Mucosa of rectum (tissue), 2 donors: ENCODE data around the gene CC2D2B.
"Not testable (repeated sequence)": the region's sequence is repeated elsewhere in the genome, so short reads cannot be mapped to it uniquely, and the experiment has no call there.

Source experiments
- H3K27ac ChIP-seq, 2 donors: one replicate each; pipeline ENCODE4 v1.7.0; 2013; ENCODE audit warnings: inconsistent platforms in 2 of 2, low read depth in 2 of 2, low read length in 2 of 2
- H3K27me3 ChIP-seq, 2 donors: one replicate each; pipeline ENCODE4 v1.7.0; 2013; ENCODE audit warnings: low read length in 2 of 2; ENCODE audit not compliant: control insufficient read depth in 2 of 2, insufficient read depth in 2 of 2
- H3K36me3 ChIP-seq, 2 donors: one replicate each; pipeline ENCODE4 v1.7.0; 2013; ENCODE audit warnings: low read length in 2 of 2; ENCODE audit not compliant: control insufficient read depth in 2 of 2, insufficient read depth in 2 of 2
- H3K4me1 ChIP-seq, 2 donors: one replicate each; pipeline ENCODE4 v1.7.0; 2013; ENCODE audit warnings: low read length in 2 of 2, mild to moderate bottlenecking in 1 of 2; ENCODE audit not compliant: control insufficient read depth in 2 of 2, insufficient read depth in 2 of 2
- H3K4me3 ChIP-seq, 2 donors: one replicate each; pipeline ENCODE4 v1.7.0; 2013; ENCODE audit warnings: low read length in 2 of 2
- H3K9ac ChIP-seq, 2 donors: one replicate each; pipeline ENCODE4 v1.7.0; 2013; ENCODE audit warnings: low read length in 2 of 2, low read depth in 1 of 2, mild to moderate bottlenecking in 1 of 2
- H3K9me3 ChIP-seq, 2 donors: one replicate each; pipeline ENCODE4 v1.7.0; 2013; ENCODE audit warnings: low read length in 2 of 2; ENCODE audit not compliant: control insufficient read depth in 2 of 2
- donor health status: healthy.
- donor health status: Normal muscosa, but diverticular disease.

The CC2D2B gene

GRCh38 chr10:96044736-96045135 lies 137.0 kb downstream of the CC2D2B start:
- peak overlapping the region; percentile 83 to 87 for H3K27ac ChIP-seq
- no peaks in the 10 kb centered on the region for H3K9me3 ChIP-seq
- H3K27me3 ChIP-seq: no peaks in the 10 kb centered on the region
- H3K36me3 ChIP-seq: peaks cover 3 to 4% of the 10 kb centered on the region in 2 donors
- peak overlapping the region; percentile 82 to 83 for H3K9ac ChIP-seq
- H3K4me3 ChIP-seq: peak overlapping the region; percentile 82 to 89
- H3K4me1 ChIP-seq: peaks cover 8 to 19% of the 10 kb centered on the region in 2 donors

- Histone ChIP-seq H3K36me3 (peaks cover 5 to 15% of the 10 kb centered on the region in 2 donors), H3K27me3 (no peaks in the 10 kb centered on the region), H3K4me3 (no peak overlapping the region), H3K9me3 (no peaks in the 10 kb centered on the region), H3K4me1 (peaks cover 8 to 19% of the 10 kb centered on the region in 2 donors), H3K9ac (no peak overlapping the region), H3K27ac (no peak overlapping the region)
These were observed 138.8 kb downstream of the CC2D2B start for GRCh38 chr10:96046546-96046945.

- no peaks in the 10 kb centered on the region for H3K9me3 ChIP-seq
- H3K27ac ChIP-seq: no peak overlapping the region
These were observed 139.4 kb downstream of the CC2D2B start for GRCh38 chr10:96047004-96047649.

GRCh38 chr10:96047925-96048324 lies 140.2 kb downstream of the CC2D2B start:
- not testable (repeated sequence) for H3K4me3 ChIP-seq, H3K27ac ChIP-seq, H3K9ac ChIP-seq, H3K9me3 ChIP-seq, H3K27me3 ChIP-seq
- Histone ChIP-seq H3K36me3 (peaks cover 6 to 20% of the 10 kb centered on the region in 2 donors), H3K4me1 (peaks cover 4 to 19% of the 10 kb centered on the region in 2 donors)

More at GRCh38 chr10:96047004-96047649, 139.4 kb downstream of the CC2D2B start:
- Histone ChIP-seq H3K27me3 (no peaks in the 10 kb centered on the region), H3K4me3 (no peak overlapping the region), H3K4me1 (peaks cover 8 to 19% of the 10 kb centered on the region in 2 donors), H3K36me3 (peaks cover 6 to 19% of the 10 kb centered on the region in 2 donors), H3K9ac (no peak overlapping the region)

GRCh38 chr10:96049340-96049739 lies 141.6 kb downstream of the CC2D2B start:
- H3K4me3 ChIP-seq: no peak overlapping the region
- no peaks in the 10 kb centered on the region for H3K27me3 ChIP-seq
- H3K27ac ChIP-seq: no peak overlapping the region
- peaks cover 6 to 20% of the 10 kb centered on the region in 2 donors for H3K36me3 ChIP-seq
- no peaks in the 10 kb centered on the region for H3K9me3 ChIP-seq
- no peak overlapping the region for H3K9ac ChIP-seq
- H3K4me1 ChIP-seq: peaks cover 1 to 19% of the 10 kb centered on the region in 2 donors

- no peaks in the 10 kb centered on the region for H3K4me1 ChIP-seq
- peaks cover 26 to 40% of the 10 kb centered on the region in 2 donors for H3K36me3 ChIP-seq
- H3K9ac ChIP-seq: no peak overlapping the region
- no peak overlapping the region for H3K27ac ChIP-seq
- no peak overlapping the region for H3K4me3 ChIP-seq
- no peaks in the 10 kb centered on the region for H3K9me3 ChIP-seq
- H3K27me3 ChIP-seq: no peaks in the 10 kb centered on the region
These were observed 146.2 kb downstream of the CC2D2B start for GRCh38 chr10:96053985-96054384.

GRCh38 chr10:96056787-96057186 lies 149.0 kb downstream of the CC2D2B start:
- Histone ChIP-seq H3K27me3 (no peaks in the 10 kb centered on the region), H3K4me1 (no peaks in the 10 kb centered on the region), H3K4me3 (no peak overlapping the region), H3K36me3 (peaks cover 23 to 34% of the 10 kb centered on the region in 2 donors), H3K9me3 (no peaks in the 10 kb centered on the region), H3K9ac (no peak overlapping the region), H3K27ac (no peak overlapping the region)

GRCh38 chr10:96061232-96061631 lies 153.5 kb downstream of the CC2D2B start:
- no peak overlapping the region for H3K9ac ChIP-seq
- H3K27me3 ChIP-seq: no peaks in the 10 kb centered on the region
- no peak overlapping the region for H3K4me3 ChIP-seq
- no peaks in the 10 kb centered on the region for H3K9me3 ChIP-seq
- H3K27ac ChIP-seq: no peak overlapping the region
- no peaks in the 10 kb centered on the region for H3K4me1 ChIP-seq
- H3K36me3 ChIP-seq: peaks cover 21 to 33% of the 10 kb centered on the region in 2 donors

GRCh38 chr10:96072674-96073073 lies 164.9 kb downstream of the CC2D2B start:
- Histone ChIP-seq H3K9ac (no peak overlapping the region), H3K9me3 (no peaks in the 10 kb centered on the region), H3K27me3 (no peaks in the 10 kb centered on the region), H3K36me3 (no peaks in the 10 kb centered on the region), H3K4me3 (no peak overlapping the region), H3K4me1 (no peaks in the 10 kb centered on the region), H3K27ac (no peak overlapping the region)

GRCh38 chr10:96073722-96074121 lies 165.9 kb downstream of the CC2D2B start:
- Histone ChIP-seq H3K9me3 (no peaks in the 10 kb centered on the region), H3K9ac (no peak overlapping the region), H3K36me3 (no peaks in the 10 kb centered on the region), H3K4me3 (no peak overlapping the region), H3K4me1 (no peaks in the 10 kb centered on the region), H3K27me3 (no peaks in the 10 kb centered on the region), H3K27ac (no peak overlapping the region)
